Vagina (tissue), 2 donors: ENCODE results near the gene SLC4A1.

ENCODE experiments used
- POLR2A ChIP-seq, 2 donors: fragments of 450-650 bp; IDR thresholded peaks; one replicate each; pipeline ENCODE4 v1.6.1; 2017; ENCODE audit warnings: antibody characterized with exemption in 2 of 2, mild to moderate bottlenecking in 2 of 2, moderate library complexity in 2 of 2
- TF ChIP-seq, protein P1 (sequence below), 3 experiments: fragments of 450-650 bp in 2 of 3; fragments of 200-600 bp in 1 of 3; sonication (generic) in 1 of 3; IDR thresholded peaks; one replicate each; pipeline ENCODE4 v1.5.1; 2017 to 2019; ENCODE audit warnings: antibody characterized with exemption in 3 of 3, mild to moderate bottlenecking in 2 of 3, moderate library complexity in 2 of 3

DNA sequence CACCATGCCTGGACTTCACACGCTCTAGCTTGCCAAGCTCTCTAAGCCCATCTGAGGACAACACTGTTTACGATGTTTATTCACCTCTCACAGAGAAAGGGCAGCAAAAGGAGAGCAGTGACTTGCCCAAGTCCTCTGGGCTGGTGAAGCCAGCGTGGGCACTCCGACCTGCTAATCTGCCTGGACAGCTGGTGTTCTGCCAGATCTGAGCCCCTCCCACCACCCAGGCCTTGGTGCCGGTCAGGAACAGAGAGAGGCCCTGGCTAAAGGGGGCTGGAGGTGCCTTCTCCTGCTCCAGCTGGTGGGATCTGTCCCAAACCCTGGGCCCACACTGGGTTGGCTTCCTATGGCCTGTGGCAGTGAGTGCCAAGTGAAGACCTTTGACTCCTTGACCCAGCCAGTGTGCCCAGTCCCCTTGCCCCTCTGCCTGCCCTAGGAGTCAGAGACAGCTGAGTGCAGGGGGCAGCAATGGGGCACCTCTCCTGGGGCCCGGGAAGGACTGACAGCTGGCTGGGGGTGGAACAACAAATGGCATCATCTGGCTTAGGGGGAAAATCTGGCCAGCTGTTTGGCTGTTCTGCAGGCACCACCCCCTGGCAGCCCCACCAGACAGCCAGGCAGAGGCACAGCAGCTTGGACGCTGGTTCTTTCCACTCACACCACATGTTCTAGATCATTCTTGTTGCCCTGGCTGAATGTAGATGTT, 1.8 kb upstream of the SLC4A1 start:
- TF ChIP-seq, protein P1, sequence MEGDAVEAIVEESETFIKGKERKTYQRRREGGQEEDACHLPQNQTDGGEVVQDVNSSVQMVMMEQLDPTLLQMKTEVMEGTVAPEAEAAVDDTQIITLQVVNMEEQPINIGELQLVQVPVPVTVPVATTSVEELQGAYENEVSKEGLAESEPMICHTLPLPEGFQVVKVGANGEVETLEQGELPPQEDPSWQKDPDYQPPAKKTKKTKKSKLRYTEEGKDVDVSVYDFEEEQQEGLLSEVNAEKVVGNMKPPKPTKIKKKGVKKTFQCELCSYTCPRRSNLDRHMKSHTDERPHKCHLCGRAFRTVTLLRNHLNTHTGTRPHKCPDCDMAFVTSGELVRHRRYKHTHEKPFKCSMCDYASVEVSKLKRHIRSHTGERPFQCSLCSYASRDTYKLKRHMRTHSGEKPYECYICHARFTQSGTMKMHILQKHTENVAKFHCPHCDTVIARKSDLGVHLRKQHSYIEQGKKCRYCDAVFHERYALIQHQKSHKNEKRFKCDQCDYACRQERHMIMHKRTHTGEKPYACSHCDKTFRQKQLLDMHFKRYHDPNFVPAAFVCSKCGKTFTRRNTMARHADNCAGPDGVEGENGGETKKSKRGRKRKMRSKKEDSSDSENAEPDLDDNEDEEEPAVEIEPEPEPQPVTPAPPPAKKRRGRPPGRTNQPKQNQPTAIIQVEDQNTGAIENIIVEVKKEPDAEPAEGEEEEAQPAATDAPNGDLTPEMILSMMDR (IDR thresholded peaks at IDR 0.05): no peak
- no peak for TF ChIP-seq POLR2A (IDR thresholded peaks at IDR 0.05)
